GM06990 (cell line): ENCODE results near the gene SLC22A13.
"Not testable (repeated sequence)": the region's sequence is repeated elsewhere in the genome, so short reads cannot be mapped to it uniquely, and the experiment has no call there.

ENCODE experiments used
- DNase-seq: peaks from one replicate; pipeline ENCODE4 v3.0.0-alpha.2; 2011; ENCODE audit not compliant: insufficient read length; ENCODE audit errors: extremely low read depth
- H3K27me3 ChIP-seq: replicated peaks from 2 replicates; pipeline ENCODE4 v1.6.0; 2011; ENCODE audit warnings: low read length; ENCODE audit not compliant: control insufficient read depth, insufficient read depth
- H3K36me3 ChIP-seq: 2 replicates; pipeline ENCODE4 v1.5.1; 2011; ENCODE audit warnings: low read length; ENCODE audit not compliant: control insufficient read depth, insufficient read depth
- H3K4me3 ChIP-seq: replicated peaks from 2 replicates; pipeline ENCODE4 v1.5.1; 2011; ENCODE audit warnings: low read depth, mild to moderate bottlenecking, control low read depth, low read length
- CTCF ChIP-seq: IDR thresholded peaks from 2 replicates; pipeline ENCODE4 v1.5.1; 2011; ENCODE audit warnings: low read length, control low read depth, mild to moderate bottlenecking, inconsistent platforms; ENCODE audit not compliant: insufficient read depth, poor library complexity, severe bottlenecking

The SLC22A13 gene

GRCh38 chr3:38278841-38279240 is 13.2 kb downstream of the SLC22A13 start:
- Histone ChIP-seq H3K4me3 (no peak overlapping the region), H3K27me3 (no peaks in the 10 kb centered on the region), H3K36me3 (no peaks in the 10 kb centered on the region)
- no peak for TF ChIP-seq CTCF
- DNase-seq = no peak

GRCh38 chr3:38281895-38282686 is 16.5 kb downstream of the SLC22A13 start, which contains the start of gene SLC22A14:
SLC22A14 (plus strand) TSS chr3:38282294; CDS start chr3:38306027, 23,733 bp downstream.
- H3K36me3 ChIP-seq = no peaks in the 10 kb centered on the region
- DNase-seq = no peak
- H3K27me3 ChIP-seq = no peaks in the 10 kb centered on the region
- peak; percentile 33 for TF ChIP-seq CTCF
- H3K4me3 ChIP-seq = no peak within 1 kb of the TSS

GRCh38 chr3:38283810-38284755 is 18.5 kb downstream of the SLC22A13 start:
- no peak for DNase-seq
- Histone ChIP-seq H3K27me3 (no peaks in the 10 kb centered on the region), H3K36me3 (no peaks in the 10 kb centered on the region), H3K4me3 (no peak overlapping the region)
- no peak for TF ChIP-seq CTCF

- no peak for TF ChIP-seq CTCF
- H3K36me3 ChIP-seq = no peaks in the 10 kb centered on the region
- DNase-seq = no peak
- no peak overlapping the region for H3K4me3 ChIP-seq
- H3K27me3 ChIP-seq = no peaks in the 10 kb centered on the region
Measured at GRCh38 chr3:38284756-38285150, 19.1 kb downstream of the SLC22A13 start.

GRCh38 chr3:38289286-38290217 is 23.9 kb downstream of the SLC22A13 start:
- not testable (repeated sequence) for H3K27me3 ChIP-seq, H3K36me3 ChIP-seq, H3K4me3 ChIP-seq, DNase-seq

- H3K27me3 ChIP-seq, DNase-seq, H3K36me3 ChIP-seq, H3K4me3 ChIP-seq: not testable (repeated sequence)
Measured at GRCh38 chr3:38297053-38297452, 31.4 kb downstream of the SLC22A13 start.
